ENCODE data around the gene ITGB2.
A peak's percentile ranks its signal among the peaks of the same experiment; 100 is the strongest.
"Not testable (repeated sequence)": the region's sequence is repeated elsewhere in the genome, so short reads cannot be mapped to it uniquely, and the experiment has no call there.

Gene ITGB2

GRCh38 chr21:44924606-44925377 is 4.1 kb upstream of the ITGB2 start:
- DNase-seq, result no peak

GRCh38 chr21:44923480-44924084 is 2.9 kb upstream of the ITGB2 start:
- no peak for DNase-seq

GRCh38 chr21:44921928-44922327 is 1.2 kb upstream of the ITGB2 start:
- no peak for DNase-seq

- DNase-seq, result no peak
These were observed 596 bp downstream of the ITGB2 start for GRCh38 chr21:44919913-44920693.

GRCh38 chr21:44919111-44919912 is 1.4 kb downstream of the ITGB2 start:
- DNase-seq, result no peak

GRCh38 chr21:44918581-44919033 is 2.1 kb downstream of the ITGB2 start:
- DNase-seq, result no peak

GRCh38 chr21:44918107-44918470 is 2.6 kb downstream of the ITGB2 start:
- DNase-seq, result no peak

GRCh38 chr21:44917446-44918106 is 3.1 kb downstream of the ITGB2 start:
- DNase-seq, result no peak

GRCh38 chr21:44916965-44917364 is 3.7 kb downstream of the ITGB2 start:
- no peak for DNase-seq

GRCh38 chr21:44914176-44914874 is 6.4 kb downstream of the ITGB2 start:
- no peak for DNase-seq

GRCh38 chr21:44913425-44914175 is 7.1 kb downstream of the ITGB2 start:
- no peak for DNase-seq

- DNase-seq, result not testable (repeated sequence)
These were observed 7.9 kb downstream of the ITGB2 start for GRCh38 chr21:44912506-44913412.

GRCh38 chr21:44912158-44912473 is 8.6 kb downstream of the ITGB2 start:
- DNase-seq, result no peak

- peak; percentile 78 for DNase-seq
These were observed 9.1 kb downstream of the ITGB2 start for GRCh38 chr21:44911384-44912157.

GRCh38 chr21:44911068-44911383 is 9.7 kb downstream of the ITGB2 start:
- no peak for DNase-seq

- no peak for DNase-seq
These were observed 10.3 kb downstream of the ITGB2 start for GRCh38 chr21:44910229-44911067.

GRCh38 chr21:44909719-44910118 is 11.0 kb downstream of the ITGB2 start:
- no peak for DNase-seq

- DNase-seq, result no peak
These were observed 11.8 kb downstream of the ITGB2 start for GRCh38 chr21:44908908-44909307.
